HEK293 (cell line): Measurements from ENCODE around the gene KIRREL3.

Experiments used
- CTCF ChIP-seq: fragments of 450-650 bp; formaldehyde crosslinking; IDR thresholded peaks from 2 replicates; pipeline ENCODE4 v1.5.1; 2016; ENCODE audit warnings: missing biosample characterization, missing genetic modification characterization
- HOXD13 ChIP-seq: sonication (generic); formaldehyde crosslinking; IDR thresholded peaks from 2 replicates; pipeline ENCODE4 v1.8.0; 2022; ENCODE audit warnings: missing genetic modification reagents, borderline replicate concordance
- KLF16 ChIP-seq: fragments of 450-650 bp; formaldehyde crosslinking; IDR thresholded peaks from 2 replicates; pipeline ENCODE4 v1.5.1; 2017; ENCODE audit warnings: missing biosample characterization, missing genetic modification characterization
- PBX3 ChIP-seq: sonication (generic); formaldehyde crosslinking; IDR thresholded peaks from 2 replicates; pipeline ENCODE4 v1.8.1; 2022; ENCODE audit warnings: mild to moderate bottlenecking, moderate library complexity, missing genetic modification reagents
- PRDM2 ChIP-seq: fragments of 450-650 bp; formaldehyde crosslinking; IDR thresholded peaks from 2 replicates; pipeline ENCODE4 v1.5.1; 2016; ENCODE audit warnings: missing biosample characterization, missing genetic modification characterization, borderline replicate concordance
- YY1 ChIP-seq: fragments of 450-650 bp; formaldehyde crosslinking; IDR thresholded peaks from 2 replicates; pipeline ENCODE4 v1.5.1; 2018; ENCODE audit warnings: missing biosample characterization, missing genetic modification characterization
- ZNF121 ChIP-seq: fragments of 450-650 bp; formaldehyde crosslinking; IDR thresholded peaks from 2 replicates; pipeline ENCODE4 v1.5.1; 2016; ENCODE audit warnings: missing biosample characterization, missing genetic modification characterization
- ZNF157 ChIP-seq: fragments of 450-650 bp; formaldehyde crosslinking; IDR thresholded peaks from 2 replicates; pipeline ENCODE4 v1.5.1; 2016; ENCODE audit warnings: missing biosample characterization, missing genetic modification characterization
- ZNF274 ChIP-seq, 2 experiments: fragments of 200-500 bp in 1 of 2; fragments of 450-650 bp in 1 of 2; sonication (Bioruptor generic) in 1 of 2; formaldehyde crosslinking in 1 of 2; IDR thresholded peaks; 2 replicates each; pipeline versions ENCODE4 v1.5.1 to v1.6.1; 2014 to 2016; ENCODE audit warnings: borderline replicate concordance in 1 of 2, inconsistent platforms in 1 of 2, low read length in 1 of 2, missing biosample characterization in 1 of 2, missing genetic modification characterization in 1 of 2
- ZNF280D ChIP-seq: fragments of 450-650 bp; formaldehyde crosslinking; IDR thresholded peaks from 2 replicates; pipeline ENCODE4 v1.5.1; 2016; ENCODE audit warnings: missing biosample characterization, missing genetic modification characterization
- ZNF311 ChIP-seq: fragments of 450-650 bp; formaldehyde crosslinking; IDR thresholded peaks from 2 replicates; pipeline ENCODE4 v1.5.1; 2017; ENCODE audit warnings: missing biosample characterization, missing genetic modification characterization, borderline replicate concordance
- ZNF677 ChIP-seq: fragments of 450-650 bp; IDR thresholded peaks from 2 replicates; pipeline ENCODE4 v1.5.0; 2018; ENCODE audit warnings: missing biosample characterization, mild to moderate bottlenecking, missing genetic modification characterization, moderate library complexity
- ZSCAN30 ChIP-seq: fragments of 450-650 bp; IDR thresholded peaks from 2 replicates; pipeline ENCODE4 v1.5.1; 2018; ENCODE audit warnings: missing biosample characterization, mild to moderate bottlenecking, missing genetic modification characterization, moderate library complexity
- ZSCAN4 ChIP-seq: fragments of 450-650 bp; formaldehyde crosslinking; IDR thresholded peaks from 2 replicates; pipeline ENCODE4 v1.5.1; 2017; ENCODE audit warnings: missing biosample characterization, missing genetic modification characterization

GRCh38 chr11:126403022-126403581 lies 597.5 kb downstream of the KIRREL3 start:
- TF ChIP-seq ZNF121 (tag by site-specific recombination) (no peak), ZNF311 (no peak), HOXD13 (CRISPR knock-in tag) (no peak), ZNF274 (IDR thresholded peaks at IDR 0.05; ENCODE audit: low read length) (no peak), ZNF274 (tag by site-specific recombination; IDR thresholded peaks at IDR 0.05; ENCODE audit: borderline replicate concordance) (no peak), ZSCAN4 (tag by site-specific recombination) (no peak), CTCF (tag by site-specific recombination) (no peak), PRDM2 (tag by site-specific recombination) (no peak), KLF16 (tag by site-specific recombination) (no peak), ZNF677 (tag by site-specific recombination) (no peak), YY1 (tag by site-specific recombination) (no peak), ZNF280D (tag by site-specific recombination) (no peak), ZSCAN30 (tag by site-specific recombination) (no peak), ZNF157 (tag by site-specific recombination) (no peak), PBX3 (CRISPR knock-in tag) (no peak)
